NCI-H1930 (cell line): ENCODE measurements around the gene LIN54.
"Not testable (repeated sequence)": the region's sequence is repeated elsewhere in the genome, so short reads cannot be mapped to it uniquely, and the experiment has no call there.

ENCODE experiments used
- DNase-seq, 2 experiments: peaks; one replicate each; lab custom pipeline; 2025; lab: John Stamatoyannopoulos, UW

The LIN54 gene

DNA sequence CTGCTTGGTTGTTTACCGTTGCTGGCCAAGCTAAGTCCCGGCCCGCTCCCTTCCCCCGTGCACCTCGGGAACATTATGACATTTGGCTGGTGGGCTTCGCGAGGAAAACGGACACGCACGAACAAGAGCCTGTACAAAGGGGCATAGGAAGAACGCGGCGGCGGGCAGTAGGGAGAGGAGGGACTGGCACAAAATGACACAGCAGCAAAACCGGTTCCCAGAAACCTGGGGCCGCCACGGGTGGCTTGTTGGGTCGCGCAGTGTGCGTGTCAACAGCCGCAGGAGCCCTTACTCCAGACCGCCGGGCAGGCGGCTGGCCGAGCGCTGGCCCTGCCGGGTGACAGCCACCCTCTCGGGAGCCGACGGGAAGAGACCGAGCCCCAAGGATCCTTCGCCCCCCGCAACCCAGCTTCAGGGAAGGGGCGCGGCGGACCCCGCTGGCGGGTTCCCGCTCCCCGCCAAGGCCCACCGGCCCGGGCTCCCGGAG lies 1.6 kb upstream of the LIN54 start:
- no peak for DNase-seq

DNA sequence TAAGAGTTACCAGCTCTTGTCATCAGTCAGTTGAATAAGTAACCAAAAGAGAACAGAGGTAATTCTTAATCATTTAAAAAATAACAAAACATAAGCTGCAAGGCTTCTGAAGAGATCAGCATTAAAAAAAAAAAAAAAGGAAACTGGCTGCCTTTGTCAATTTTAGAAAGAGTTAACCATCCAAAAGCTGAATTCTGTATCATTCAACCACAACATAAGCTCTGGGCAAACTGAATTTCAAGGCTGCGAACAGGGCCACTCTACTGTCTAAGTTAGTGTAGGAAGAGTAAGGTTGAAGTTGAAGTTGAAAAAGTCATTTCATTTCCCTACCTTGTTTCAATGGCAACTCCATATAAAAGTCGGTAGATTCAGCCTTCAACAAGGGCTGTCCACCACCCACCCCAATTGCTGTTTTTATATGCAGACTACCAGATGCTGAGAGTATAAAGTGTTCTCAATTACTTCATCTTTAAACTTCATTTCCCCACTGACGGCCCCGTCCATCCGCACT lies 1.1 kb upstream of the LIN54 start:
- no peak for DNase-seq

DNA sequence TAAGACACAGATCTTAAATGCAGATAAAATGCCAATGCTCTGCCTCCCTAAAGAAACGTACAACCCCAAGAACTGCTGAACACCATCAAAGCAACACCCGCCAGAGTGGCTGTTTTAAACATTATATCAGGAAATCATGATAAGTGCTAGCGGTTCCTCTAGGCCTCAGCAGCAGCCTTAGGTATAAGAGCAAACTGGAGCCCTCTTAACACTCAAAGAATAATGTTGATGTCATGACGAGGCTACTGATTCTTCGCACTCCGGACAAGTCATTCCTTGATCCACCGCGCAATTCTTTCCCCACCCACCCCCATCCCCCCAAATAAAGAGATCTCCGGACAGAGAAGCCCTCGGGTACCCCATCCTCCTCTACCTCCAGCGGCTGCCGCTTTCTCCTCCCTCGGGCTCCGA lies 507 bp downstream of the LIN54 start:
- no peak for DNase-seq

DNA sequence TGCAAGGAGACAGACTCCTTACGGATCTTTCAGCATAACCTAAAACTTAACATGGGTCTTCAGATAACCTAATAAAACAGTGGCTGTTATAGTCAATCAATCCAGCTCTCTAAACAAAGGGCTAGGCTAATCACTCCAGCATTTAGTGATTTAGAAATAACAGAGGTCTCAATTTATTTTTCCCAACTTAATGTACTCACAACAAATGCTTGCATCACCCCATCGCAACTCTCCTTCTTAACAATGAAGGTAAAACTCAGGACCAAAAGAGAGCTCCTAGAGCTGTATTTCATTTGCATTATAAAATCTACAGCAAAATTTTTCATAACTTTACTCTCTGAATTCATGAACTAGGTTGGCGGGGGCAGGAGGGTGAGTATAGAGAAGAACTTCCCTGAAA lies 1.1 kb downstream of the LIN54 start:
- no peak for DNase-seq

DNA sequence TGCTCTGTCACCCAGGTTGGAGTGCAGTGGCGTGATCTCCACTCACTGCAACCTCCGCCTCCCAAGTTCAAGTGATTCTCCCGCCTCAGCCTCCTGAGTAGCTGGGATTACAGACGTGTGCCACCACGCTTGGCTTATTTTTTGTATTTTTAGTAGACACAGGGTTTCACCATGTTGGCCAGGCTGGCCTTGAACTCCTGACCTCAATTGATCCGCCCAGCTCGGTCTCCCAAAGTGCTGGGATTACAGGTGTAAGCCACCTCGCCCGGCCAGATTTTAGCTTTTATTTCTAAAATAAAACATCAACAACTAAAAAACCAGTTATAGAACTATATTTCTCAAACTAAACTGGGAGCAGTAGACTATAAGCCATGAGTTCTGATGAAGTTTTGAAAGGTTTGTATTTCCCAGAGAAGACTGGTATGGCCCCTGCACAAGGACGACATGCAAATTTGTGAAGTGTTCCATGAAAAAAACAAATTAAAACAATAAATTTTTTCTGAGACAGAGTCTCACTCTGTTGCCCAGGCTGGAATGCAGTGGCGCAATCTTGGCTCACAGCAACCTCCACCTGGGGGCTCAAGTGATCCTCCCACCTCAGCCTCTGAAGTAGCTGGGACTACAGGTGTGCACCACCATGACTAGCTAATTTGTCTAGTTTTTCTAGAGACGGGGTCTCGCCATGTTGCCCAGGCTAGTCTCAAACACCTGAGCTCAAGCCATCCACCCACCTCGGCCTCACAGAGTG lies 7.4 kb downstream of the LIN54 start:
- DNase-seq: not testable (repeated sequence)

DNA sequence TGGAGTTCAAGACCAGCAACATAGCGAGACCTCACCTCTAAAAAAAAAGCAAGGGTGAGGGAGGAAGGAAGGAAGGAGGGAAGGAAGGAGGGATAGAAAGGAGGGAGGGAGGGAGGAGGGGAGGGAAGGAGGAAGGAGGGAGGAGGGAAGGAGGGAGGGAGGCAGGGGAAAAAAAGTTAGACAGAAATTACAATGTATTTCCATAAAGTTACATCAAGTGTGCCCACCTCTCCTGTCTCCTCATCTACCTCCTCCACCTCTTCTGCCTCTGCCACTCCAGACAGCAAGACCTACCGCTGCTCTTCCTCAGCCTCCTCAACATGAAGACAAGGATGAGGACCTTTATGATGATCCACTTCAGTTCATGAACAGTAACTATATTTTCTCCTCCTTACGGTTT lies 8.3 kb downstream of the LIN54 start:
- DNase-seq: no peak

DNA sequence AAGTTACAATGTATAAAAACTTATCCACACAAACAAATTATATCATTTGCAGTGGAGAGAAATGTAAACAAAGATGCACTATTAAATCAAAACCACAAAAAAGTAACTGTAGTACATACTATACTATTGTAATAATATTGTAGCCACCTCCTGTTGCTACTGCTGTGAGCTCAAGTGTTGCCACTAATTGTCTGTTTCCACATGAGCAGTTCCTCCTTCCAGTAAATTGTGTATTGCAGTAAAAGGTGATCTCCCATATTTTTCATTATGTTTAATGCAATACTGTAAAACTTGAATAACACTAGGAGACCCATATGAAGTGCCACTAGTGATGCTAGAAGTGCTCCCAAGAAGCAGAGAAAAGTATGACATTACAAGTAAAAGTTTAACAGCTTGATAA lies 11.7 kb downstream of the LIN54 start:
- no peak for DNase-seq

DNA sequence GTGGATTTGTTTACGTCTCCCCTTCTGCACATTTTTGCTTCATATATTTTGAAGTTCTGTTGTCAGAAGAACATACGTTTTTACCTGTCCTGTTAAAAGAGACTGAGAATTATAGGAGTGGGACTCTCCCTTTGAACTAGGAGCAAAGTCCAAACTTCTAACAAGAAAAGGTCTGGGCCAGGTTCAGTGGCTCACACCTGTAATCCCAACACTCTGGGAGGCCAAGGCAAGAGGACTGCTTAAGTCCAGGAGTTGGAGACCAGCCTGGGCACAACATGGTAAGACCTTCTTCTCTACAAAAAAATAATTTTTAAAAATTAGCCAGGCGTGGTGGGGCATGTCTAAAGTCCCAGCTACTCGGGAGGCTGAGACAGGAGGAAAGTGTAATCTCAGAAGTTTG lies 15.8 kb downstream of the LIN54 start:
- no peak for DNase-seq

DNA sequence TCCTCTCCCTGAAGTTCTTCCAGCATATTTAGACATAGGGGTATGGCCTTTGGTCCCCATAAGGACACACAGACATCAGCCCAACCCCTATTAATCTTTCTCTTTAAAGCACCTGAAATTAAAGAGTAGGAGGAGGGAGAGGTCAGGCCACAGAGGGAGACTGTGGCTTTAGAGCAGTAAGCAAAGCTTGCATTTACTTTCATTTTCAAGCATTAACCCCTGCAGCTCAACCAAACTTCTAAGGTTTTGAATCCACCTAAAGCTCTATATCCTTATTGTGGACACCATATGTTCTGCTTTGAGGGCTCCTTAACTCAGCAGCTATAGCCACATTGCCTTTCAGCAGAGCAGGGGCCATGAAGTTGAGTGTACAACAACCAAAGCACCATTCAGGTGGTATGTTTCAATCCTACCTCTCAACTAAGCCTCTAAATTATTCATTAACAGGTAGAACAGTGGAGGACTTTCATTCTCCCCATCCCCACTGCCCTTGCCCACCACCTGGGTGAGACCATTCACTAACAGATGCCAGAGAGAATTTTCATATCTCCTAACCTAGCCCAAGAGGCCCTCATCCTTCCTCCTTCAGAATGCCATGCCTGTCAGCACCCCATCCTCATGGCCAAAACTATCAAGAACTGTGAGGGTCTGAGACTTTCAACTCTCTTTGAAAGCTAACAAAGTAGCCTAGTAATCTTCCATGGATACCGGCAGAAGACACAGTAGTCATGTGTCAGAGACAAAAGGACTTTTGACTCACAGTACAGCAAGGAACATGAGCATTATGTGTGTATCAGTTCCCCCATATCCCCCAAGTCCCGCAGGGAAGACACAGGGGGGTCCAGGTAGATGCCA lies 20.8 kb downstream of the LIN54 start:
- no peak for DNase-seq

DNA sequence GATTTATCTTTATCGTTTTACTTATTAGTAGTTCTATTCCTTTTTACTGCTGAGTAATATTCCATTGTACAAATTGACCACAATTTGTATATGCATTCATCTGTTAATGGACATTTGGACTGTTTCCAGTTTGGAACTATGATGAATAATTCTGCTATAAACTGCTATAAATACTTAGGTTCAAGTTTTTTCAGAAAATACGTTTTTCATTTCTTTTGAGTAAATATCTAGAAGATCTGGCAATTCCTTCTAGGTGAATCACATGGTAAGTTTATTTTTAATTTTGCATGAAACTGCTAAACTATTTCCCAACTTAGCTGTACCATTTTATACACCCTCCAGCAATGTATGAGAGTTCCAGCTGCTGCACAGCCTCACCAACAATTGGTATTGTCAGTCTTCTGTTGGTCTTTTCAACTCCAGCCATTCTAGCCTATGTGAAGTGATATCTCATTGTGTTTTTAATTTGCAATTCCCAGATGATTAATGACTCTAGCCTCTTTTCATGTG lies 22.2 kb downstream of the LIN54 start:
- DNase-seq: no peak

DNA sequence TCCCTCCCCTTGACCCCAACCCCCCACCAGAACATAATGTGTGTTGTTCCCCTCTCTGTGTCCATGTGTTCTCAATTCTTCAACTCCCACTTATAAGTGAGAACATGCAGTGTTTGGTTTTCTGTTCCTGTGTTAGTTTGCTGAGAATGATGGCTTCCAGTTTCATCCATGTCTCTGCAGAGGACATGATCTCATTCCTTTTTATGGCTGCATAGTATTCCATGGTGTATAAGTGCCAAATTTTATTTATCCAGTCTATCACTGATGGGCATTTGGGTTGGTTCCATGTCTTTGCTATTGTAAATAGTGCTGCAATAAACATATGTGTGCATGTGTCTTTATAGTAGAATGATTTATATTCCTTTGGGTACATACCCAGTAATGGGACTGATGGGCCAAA lies 23.1 kb downstream of the LIN54 start:
- DNase-seq: not testable (repeated sequence)

DNA sequence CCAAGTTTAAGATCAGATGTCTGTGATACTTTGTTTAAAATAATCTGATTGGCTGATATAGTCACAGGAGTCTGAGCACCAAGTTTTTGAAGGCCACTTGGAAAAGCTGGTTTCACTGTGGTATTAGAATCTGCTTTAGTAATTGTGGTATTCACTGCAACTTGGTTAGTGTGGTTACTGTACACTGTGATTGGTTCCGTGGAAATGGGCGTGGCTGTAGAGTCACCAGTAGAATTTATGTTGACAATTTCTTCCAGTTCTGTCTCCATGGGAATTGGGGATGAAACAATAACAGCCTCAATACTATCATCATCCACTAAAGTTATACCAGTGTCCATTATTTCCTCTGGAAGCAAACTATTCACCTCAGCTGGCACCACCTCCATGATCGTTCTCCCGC lies 26.2 kb downstream of the LIN54 start:
- DNase-seq: no peak

DNA sequence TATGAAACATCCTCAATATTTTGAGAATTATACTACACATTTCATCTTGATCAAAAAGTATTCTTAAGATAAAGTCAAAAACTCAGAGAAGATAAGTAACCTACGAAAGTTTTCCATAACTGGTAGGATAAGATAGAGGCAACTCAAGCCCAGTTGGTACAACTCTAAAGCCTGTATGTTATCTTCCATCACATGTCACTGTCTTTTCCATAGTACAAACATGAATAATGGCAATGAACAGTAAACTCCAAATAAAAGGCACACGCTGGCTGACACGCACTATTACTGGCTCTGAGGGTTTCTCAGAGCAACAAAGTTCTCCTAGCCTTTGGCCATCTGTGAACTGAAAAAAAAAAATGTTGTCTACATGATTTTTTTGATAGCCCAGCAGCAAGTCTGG lies 27.2 kb downstream of the LIN54 start:
- DNase-seq: no peak

DNA sequence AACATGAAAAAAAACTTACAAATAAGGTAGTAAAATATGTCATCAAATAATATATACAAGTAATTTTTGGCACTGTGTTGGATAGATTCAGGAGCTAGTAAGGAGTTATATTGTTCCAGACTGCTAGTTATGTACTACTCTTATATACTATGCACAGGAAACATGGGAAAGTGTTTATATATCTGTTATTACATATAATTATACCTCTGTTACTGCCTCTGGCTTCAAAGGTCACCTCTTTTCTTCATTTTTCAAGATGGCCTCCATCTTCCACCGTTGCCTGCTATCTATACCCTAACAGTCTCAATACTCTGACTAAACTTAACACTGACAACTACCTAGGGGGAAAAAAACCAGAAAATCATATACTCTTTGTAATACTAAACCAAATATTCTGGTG lies 29.5 kb downstream of the LIN54 start:
- DNase-seq: no peak

DNA sequence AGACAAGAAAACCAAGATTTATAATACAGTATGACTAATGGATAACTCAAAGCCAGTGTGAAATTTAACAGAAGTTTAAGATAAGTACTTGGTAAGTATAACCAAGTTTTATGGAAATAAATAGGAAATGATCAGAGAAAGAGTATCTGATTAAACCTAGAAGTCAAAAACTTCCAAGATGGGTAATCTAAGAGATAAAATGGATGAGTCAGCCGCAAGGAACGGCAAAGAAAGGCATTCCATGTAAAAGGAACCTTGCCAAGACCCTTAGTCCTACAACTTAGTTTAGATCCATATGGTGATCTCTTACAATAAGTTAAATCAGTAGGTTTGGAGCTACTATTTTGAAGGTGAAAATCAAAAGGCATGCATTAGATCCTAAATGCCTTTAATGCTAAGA lies 34.8 kb downstream of the LIN54 start:
- DNase-seq: no peak

DNA sequence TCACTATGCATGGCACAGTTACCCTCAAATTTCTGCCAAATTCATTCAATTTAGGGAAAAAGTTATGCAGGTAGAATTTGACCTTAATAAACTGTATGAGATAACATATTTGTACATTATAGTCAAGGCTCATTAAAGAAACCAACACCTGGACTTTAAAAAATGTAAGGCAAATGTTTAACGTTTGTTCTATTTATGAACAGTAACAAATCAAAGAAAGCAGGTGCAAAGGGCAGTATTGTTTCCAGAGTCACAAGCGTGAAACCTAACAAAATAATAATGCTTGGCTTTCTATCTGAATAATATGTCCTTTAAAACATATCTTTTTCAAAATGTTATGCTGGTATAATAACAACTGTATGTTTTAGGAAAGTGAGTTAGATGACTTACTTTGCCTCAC lies 41.2 kb downstream of the LIN54 start:
- no peak for DNase-seq

DNA sequence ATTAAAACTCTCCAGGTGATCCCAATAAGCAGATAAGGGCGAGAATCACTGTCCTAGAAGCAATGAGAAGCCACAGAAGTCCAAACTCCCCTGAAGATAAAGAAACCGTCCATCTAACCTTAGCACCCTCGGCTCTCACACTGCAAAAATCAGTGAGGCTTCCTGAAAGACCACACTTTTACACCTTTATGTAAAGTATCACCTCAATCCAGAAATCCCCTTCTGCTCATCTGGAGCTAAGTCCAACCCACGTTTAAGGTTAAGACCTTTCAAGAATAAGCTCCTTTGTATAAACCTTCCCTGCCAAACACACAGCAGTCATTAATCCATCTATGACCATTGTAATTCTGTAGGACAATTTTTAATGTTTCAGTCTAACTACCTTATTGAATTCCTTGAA lies 41.7 kb downstream of the LIN54 start:
- DNase-seq: no peak

DNA sequence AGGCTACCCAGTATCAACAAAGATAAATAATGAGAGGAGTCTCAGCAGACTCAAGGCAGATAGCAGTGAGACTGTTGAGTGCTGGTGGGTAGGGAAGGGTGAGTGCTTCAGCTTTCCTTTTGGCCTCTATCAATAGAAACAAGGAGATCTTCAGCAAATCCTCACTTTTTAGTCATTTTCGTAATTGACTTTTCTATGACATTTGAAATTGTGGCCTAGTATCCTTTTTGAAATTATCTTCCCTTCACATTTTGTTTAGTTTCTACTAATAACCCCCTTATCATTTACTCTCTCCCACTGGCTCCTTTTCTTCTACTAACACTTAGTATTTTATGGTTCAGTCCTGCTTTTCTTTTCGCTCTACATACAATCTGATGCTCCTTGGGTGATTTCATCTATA lies 44.9 kb downstream of the LIN54 start:
- DNase-seq: no peak

DNA sequence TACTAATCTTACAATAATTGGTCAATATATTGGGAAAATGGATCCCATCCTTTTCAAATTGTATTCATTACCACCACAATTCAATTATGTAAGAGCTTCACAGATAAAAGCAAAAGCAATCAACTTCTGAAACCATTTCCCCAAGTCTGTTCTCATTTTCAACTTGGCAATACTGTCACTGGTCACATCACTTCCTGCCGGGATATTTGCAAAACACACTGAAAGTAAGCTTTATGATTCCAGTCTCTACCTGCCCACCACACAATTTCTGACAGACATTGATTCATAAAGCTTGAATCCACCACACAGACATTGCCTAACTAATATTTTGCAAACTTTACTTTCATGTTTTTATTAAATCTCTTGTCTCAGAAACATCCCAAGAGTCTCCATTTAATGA lies 53.6 kb downstream of the LIN54 start:
- DNase-seq: no peak

DNA sequence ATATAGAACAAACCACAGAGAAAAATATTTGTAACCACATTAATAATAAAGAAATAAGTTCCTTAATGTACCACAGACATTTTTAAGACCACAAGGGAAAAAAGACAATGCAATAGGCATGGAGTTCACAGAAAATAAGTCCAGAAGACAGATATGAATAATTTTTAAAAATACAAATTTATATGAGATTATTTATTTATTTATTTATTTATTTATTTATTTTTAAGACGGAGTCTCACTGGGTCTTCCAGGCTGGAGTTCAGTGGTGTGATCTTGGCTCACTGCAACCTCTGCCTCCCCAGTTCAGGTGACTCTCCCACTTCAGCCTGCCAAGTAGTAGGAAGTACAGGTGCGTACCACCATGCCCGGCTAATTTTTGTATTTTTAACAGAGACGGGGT lies 56.4 kb downstream of the LIN54 start:
- no peak for DNase-seq

DNA sequence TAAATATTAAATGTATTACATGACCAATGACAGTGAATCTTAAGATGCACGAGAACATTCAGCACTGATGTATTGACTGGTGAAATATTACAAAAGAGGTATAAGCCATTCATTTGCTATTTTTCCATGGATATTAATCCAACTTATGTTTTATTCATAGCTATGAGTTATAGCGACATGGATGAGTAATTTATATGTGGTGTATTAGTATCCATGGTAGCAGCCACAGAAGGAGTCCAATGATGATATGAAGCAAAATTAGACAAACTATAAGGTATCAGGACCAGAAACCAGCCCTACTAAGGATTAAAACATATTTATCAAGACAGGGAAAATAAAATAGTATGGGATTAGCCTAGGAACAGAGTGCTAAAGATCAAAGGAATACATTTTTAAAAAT lies 59.4 kb downstream of the LIN54 start:
- DNase-seq: no peak

DNA sequence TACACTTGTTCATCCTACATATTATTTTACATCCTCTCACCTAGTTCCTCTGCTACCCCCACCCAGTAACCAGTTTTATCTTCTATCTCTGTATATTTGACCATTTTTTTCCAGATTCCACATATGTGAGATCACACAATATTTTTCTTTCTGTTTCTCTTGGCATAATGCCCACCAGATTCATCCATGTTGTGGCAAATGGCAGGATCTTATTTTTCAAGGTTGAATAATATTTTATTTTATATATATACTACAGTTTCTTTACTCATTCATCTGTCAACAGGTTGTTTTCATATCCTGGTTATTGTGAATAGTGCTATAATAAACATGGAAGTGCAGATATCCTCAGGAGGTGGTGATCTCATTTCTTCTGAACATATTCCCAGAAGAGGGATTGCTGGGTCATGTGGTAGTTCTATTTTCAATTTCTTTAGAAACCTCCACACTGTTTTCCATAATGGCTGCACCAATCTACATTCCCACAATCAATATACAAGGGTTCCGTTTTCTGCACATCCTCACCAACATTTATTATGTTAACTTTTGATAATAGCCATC lies 61.9 kb downstream of the LIN54 start:
- no peak for DNase-seq

DNA sequence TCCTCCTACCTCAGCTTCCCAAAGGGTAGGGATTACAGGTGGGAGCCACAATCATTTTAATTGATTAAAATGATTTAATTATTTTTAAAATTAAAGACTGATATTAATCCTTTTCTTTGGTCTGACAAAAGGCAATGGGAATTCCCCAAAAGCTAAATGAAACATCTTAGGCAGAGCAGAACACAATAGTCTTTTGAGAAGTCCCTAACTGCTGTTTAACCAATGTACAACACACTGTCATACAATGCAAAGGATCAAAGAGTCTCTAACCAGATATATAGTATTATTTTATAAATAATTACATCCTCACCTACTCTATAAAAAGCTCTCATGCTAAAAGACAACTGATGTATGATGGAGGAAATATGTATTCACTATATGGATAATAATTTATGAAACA lies 63.1 kb downstream of the LIN54 start:
- no peak for DNase-seq
